ENCODE measurements around the gene NACA2. TPM values are rescaled to one million over a fixed set of nuclear protein-coding genes. Genes with fewer than 3 reads are reported as not detected.
A peak's percentile ranks its signal among the peaks of the same experiment; 100 is the strongest.

Gene NACA2
- total RNA-seq, 1 experiment from 2014 or later, result not detected

DNA sequence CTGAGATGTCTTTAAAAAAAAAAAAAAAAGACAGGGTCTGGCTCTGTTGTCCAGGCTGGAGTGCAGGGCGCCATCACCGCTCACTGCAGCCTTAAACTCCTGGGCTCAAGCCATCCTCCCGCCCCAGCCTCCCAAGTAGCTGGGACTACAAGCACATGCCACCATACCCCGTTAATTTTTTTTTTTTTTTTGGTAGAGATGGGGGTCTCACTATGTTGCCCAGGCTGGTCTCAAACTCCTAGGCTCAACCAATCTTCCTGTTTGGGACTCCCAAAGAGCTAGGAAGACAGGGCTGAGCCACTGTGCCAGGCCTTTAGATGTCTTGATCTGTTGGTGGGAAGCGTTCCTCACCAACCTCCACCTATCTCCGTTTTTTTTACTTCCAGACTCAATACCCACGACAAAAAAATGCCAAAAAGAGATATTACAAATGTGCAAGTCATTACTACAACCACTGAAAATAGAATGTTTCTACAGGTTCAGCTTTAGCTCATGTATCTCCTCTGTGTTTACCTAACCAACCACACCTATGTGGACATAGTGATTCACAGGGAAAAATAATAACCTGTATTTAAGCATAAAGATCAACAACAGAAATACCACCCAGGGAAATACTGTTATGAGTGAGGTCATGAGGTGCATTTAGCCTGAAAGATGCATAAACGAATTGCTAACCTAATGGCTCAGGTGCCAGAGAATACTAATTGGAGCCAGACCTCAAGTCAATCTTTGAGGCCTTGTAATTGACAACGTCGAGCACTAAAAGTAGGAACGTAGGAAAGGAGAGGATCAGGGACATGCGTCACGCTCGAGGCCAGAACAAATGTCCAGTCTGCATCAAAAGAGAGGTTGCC, 22.6 kb downstream of the NACA2 start:
- CTCF ChIA-PET, result interaction anchor here (0.7 to 2.3 kb wide), 12 partner anchors 8 to 541 kb away, joined by 3 to 12 read pairs (median 3); no protein-coding TSS in a partner anchor
- TSS peak; percentile 92 for BruUV-seq (replicated peaks)
- peak; percentile 93 for TF ChIP-seq CBX3 (IDR thresholded peaks at IDR 0.05; ENCODE audit: low read depth)
- peak; percentile 98 for TF ChIP-seq SP1 (IDR thresholded peaks at IDR 0.05; ENCODE audit: low read depth)
- TF ChIP-seq RAD21 (IDR thresholded peaks at IDR 0.05; ENCODE audit: low read depth), result peak; percentile 51
- TF ChIP-seq FOSL1 (IDR thresholded peaks at IDR 0.05; ENCODE audit: low read depth), result peak; percentile 97
- peak; percentile 43; the same call in 1 of the 2 replicates for TF ChIP-seq POLR2AphosphoS5 (IDR thresholded peaks at IDR 0.05; ENCODE audit: low read depth, low read length)
- no peak for TF ChIP-seq POLR2A (IDR thresholded peaks at IDR 0.05; ENCODE audit: borderline replicate concordance, extremely low read depth, insufficient read depth, insufficient read length)
- no peak for TF ChIP-seq YY1 (IDR thresholded peaks at IDR 0.05; ENCODE audit: extremely low read depth, insufficient replicate concordance, low read depth, low read length)
- TF ChIP-seq, protein P1, sequence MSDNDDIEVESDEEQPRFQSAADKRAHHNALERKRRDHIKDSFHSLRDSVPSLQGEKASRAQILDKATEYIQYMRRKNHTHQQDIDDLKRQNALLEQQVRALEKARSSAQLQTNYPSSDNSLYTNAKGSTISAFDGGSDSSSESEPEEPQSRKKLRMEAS (IDR thresholded peaks at IDR 0.05), result no peak; the same call in none of the 2 replicates
- TF ChIP-seq, protein P2, sequence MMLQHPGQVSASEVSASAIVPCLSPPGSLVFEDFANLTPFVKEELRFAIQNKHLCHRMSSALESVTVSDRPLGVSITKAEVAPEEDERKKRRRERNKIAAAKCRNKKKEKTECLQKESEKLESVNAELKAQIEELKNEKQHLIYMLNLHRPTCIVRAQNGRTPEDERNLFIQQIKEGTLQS (IDR thresholded peaks at IDR 0.05), result peak; percentile 31; the same call in 1 of the 2 replicates
- TF ChIP-seq, protein P3, sequence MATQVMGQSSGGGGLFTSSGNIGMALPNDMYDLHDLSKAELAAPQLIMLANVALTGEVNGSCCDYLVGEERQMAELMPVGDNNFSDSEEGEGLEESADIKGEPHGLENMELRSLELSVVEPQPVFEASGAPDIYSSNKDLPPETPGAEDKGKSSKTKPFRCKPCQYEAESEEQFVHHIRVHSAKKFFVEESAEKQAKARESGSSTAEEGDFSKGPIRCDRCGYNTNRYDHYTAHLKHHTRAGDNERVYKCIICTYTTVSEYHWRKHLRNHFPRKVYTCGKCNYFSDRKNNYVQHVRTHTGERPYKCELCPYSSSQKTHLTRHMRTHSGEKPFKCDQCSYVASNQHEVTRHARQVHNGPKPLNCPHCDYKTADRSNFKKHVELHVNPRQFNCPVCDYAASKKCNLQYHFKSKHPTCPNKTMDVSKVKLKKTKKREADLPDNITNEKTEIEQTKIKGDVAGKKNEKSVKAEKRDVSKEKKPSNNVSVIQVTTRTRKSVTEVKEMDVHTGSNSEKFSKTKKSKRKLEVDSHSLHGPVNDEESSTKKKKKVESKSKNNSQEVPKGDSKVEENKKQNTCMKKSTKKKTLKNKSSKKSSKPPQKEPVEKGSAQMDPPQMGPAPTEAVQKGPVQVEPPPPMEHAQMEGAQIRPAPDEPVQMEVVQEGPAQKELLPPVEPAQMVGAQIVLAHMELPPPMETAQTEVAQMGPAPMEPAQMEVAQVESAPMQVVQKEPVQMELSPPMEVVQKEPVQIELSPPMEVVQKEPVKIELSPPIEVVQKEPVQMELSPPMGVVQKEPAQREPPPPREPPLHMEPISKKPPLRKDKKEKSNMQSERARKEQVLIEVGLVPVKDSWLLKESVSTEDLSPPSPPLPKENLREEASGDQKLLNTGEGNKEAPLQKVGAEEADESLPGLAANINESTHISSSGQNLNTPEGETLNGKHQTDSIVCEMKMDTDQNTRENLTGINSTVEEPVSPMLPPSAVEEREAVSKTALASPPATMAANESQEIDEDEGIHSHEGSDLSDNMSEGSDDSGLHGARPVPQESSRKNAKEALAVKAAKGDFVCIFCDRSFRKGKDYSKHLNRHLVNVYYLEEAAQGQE (IDR thresholded peaks at IDR 0.05; ENCODE audit: low read depth), result no peak
- TF ChIP-seq ELF1 (IDR thresholded peaks at IDR 0.05; ENCODE audit: borderline replicate concordance, low read depth), result no peak
- peak; percentile 90; the same call in 1 of the 2 replicates for TF ChIP-seq SIN3A (IDR thresholded peaks at IDR 0.05; ENCODE audit: low read depth)
- TF ChIP-seq EZH2phosphoT487 (IDR thresholded peaks at IDR 0.05; ENCODE audit: borderline replicate concordance), result no peak
- TF ChIP-seq ZNF274 (IDR thresholded peaks at IDR 0.05; ENCODE audit: low read depth, low read length), result no peak
- TF ChIP-seq, protein P4, sequence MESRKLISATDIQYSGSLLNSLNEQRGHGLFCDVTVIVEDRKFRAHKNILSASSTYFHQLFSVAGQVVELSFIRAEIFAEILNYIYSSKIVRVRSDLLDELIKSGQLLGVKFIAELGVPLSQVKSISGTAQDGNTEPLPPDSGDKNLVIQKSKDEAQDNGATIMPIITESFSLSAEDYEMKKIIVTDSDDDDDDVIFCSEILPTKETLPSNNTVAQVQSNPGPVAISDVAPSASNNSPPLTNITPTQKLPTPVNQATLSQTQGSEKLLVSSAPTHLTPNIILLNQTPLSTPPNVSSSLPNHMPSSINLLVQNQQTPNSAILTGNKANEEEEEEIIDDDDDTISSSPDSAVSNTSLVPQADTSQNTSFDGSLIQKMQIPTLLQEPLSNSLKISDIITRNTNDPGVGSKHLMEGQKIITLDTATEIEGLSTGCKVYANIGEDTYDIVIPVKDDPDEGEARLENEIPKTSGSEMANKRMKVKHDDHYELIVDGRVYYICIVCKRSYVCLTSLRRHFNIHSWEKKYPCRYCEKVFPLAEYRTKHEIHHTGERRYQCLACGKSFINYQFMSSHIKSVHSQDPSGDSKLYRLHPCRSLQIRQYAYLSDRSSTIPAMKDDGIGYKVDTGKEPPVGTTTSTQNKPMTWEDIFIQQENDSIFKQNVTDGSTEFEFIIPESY (IDR thresholded peaks at IDR 0.05; ENCODE audit: extremely low read depth, insufficient replicate concordance, low read length), result peak; percentile 75
- TF ChIP-seq TCF7L2 (IDR thresholded peaks at IDR 0.05; ENCODE audit: borderline replicate concordance, extremely low read depth, insufficient read depth, insufficient read length), result no peak
- peak; percentile 82 for TF ChIP-seq SRF (IDR thresholded peaks at IDR 0.05; ENCODE audit: low read depth)
- TF ChIP-seq CEBPB (IDR thresholded peaks at IDR 0.05; ENCODE audit: low read depth), result peak; percentile 92
- peak; percentile 58 for TF ChIP-seq EGR1 (IDR thresholded peaks at IDR 0.05; ENCODE audit: low read depth)
- peak; percentile 99 for TF ChIP-seq JUND (IDR thresholded peaks at IDR 0.05)
- no peak for TF ChIP-seq EZH2 (IDR thresholded peaks at IDR 0.05)
- no peak for TF ChIP-seq ZFX (IDR thresholded peaks at IDR 0.05)

More for the DNA sequence above, 22.6 kb downstream of the NACA2 start:
- ChIA-PET POLR2A (interaction anchor here (2.4 kb wide), 1 partner anchor 73 kb away, joined by 10 read pairs; no protein-coding TSS in a partner anchor), RAD21 (ENCODE audit: low non-redundant PET in 1 of 2, low total read pairs in 2 of 2, uncharacterized antibody in 2 of 2, unreplicated experiment in 2 of 2) (interaction anchor here in 1 of 2 experiments (1.0 kb wide), 1 partner anchor 156 kb away, joined by 3 read pairs; no protein-coding TSS in a partner anchor)
- ATAC-seq (peak; percentile 75), DNase-seq (ENCODE audit: low read depth, low spot score) (peak; percentile 95)
- peaks cover 36 to 48% of the 10 kb centered on the region in 2 experiments for H3K4me1 ChIP-seq (ENCODE audit: control insufficient read depth in 1 of 2, insufficient read depth in 2 of 2, low read length in 2 of 2)
- no peaks in the 10 kb centered on the region for H3K27me3 ChIP-seq (ENCODE audit: insufficient read depth, low read length)
- H3K9me3 ChIP-seq (ENCODE audit: control insufficient read depth in 1 of 2, insufficient read depth in 1 of 2, low read depth in 1 of 2, low read length in 2 of 2), result no peaks in the 10 kb centered on the region
- H3K4me2 ChIP-seq (ENCODE audit: low read length), result peak overlapping the region; percentile 50
- no peaks in the 10 kb centered on the region for H3K9me2 ChIP-seq (ENCODE audit: insufficient read depth)
- intact Hi-C loops (cut with micrococcal nuclease), result loop anchor here (10.0 kb wide), 1 partner anchor 536 kb away; no protein-coding TSS in a partner anchor
- peak overlapping the region; percentile 96 for H3K27ac ChIP-seq (ENCODE audit: low read depth, low read length)
- no peaks in the 10 kb centered on the region for H3K36me3 ChIP-seq (ENCODE audit: control insufficient read depth in 1 of 2, insufficient read depth in 2 of 2, low read length in 2 of 2)
- H3K4me3 ChIP-seq (replicated peaks in 1 of 2; ENCODE audit: low read depth in 1 of 2, low read length in 2 of 2), result peak overlapping the region in 1 of 2 experiments; percentile 0; a peak in 2 of 4 replicates
- H3K79me2 ChIP-seq (ENCODE audit: insufficient read depth, low read length), result no peaks in the 10 kb centered on the region
- peak overlapping the region; percentile 40 for H3K9ac ChIP-seq (ENCODE audit: low read length)
- H2AFZ ChIP-seq (ENCODE audit: low read depth, low read length, poor library complexity, severe bottlenecking), result peak overlapping the region; percentile 61
- no peaks in the 10 kb centered on the region for H4K20me1 ChIP-seq (ENCODE audit: insufficient read depth)
